Posterior cingulate gyrus (tissue), 11 donors: ENCODE measurements around the gene ACSM2A.
"Not testable (repeated sequence)": the region's sequence is repeated elsewhere in the genome, so short reads cannot be mapped to it uniquely, and the experiment has no call there.

Experiments used
- DNase-seq, 10 donors: peaks; one replicate each; pipeline versions ENCODE4 v3.0.0 to v3.0.0-alpha.2; 2020 to 2021; ENCODE audit warnings: mixed read lengths in 3 of 10
- intact Hi-C: fragments of 100-400 bp; cut with DNase I; formaldehyde crosslinking; loops from one replicate; pipeline ENCODE4 v1.15.1; 2023

Gene ACSM2A

GRCh38 chr16:20532284-20532792 is 81.0 kb downstream of the ACSM2A start:
- intact Hi-C loops, DNase-seq: not testable (repeated sequence)

GRCh38 chr16:20536669-20537068 is 85.3 kb downstream of the ACSM2A start:
- intact Hi-C loops, DNase-seq: not testable (repeated sequence)
